COLO668 (cell line): ENCODE measurements around the gene GCG.

Source experiments
- DNase-seq: peaks from one replicate; lab custom pipeline; 2025; ENCODE audit not compliant: unreplicated experiment; lab: John Stamatoyannopoulos, UW

Gene GCG

GRCh38 chr2:162106146-162106551, 45.9 kb downstream of the GCG start:
- no peak for DNase-seq

GRCh38 chr2:162103443-162104009, 48.5 kb downstream of the GCG start:
- DNase-seq, result peak; percentile 46

GRCh38 chr2:162100579-162100978, 51.5 kb downstream of the GCG start:
- no peak for DNase-seq

- no peak for DNase-seq
Measured at GRCh38 chr2:162099836-162100235, 52.2 kb downstream of the GCG start.
